ENCODE data around the gene TM9SF2.

The TM9SF2 gene

DNA sequence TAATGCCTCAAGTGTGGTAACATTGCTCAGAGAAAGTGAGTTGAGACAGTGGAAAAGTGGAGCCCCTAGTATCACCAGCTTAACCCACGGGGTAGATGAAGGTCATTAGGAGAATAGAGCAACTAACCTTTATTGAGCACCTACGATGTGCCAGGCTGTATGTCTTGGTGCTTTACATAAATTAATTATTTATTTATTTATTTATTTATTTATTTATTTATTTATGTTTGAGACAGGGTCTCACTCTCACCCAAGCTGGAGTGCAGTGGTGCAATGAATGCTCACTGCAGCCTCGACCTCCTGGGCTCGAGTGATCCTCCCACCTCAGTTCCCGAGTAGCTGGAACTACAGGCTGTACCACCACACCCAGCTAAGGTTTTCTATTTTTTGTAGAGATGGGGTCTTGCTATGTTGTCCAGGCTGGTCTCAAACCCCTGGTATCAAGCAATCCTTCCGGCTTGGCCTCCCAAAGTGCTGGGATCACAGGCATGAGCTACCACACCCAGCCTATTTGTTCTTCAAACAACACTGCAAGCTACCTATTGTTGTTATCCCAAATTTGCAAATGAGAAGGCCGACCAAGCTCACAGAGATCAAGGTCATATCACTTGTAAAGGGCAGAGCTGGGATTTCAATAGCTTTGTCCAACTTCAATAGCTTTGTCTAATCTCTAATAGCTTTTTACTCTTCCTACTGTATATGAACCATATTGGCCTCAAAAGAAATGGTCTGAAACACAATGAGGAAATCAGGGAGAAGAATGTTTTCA lies 79.4 kb downstream of the TM9SF2 start:
- no peak for DNase-seq

DNA sequence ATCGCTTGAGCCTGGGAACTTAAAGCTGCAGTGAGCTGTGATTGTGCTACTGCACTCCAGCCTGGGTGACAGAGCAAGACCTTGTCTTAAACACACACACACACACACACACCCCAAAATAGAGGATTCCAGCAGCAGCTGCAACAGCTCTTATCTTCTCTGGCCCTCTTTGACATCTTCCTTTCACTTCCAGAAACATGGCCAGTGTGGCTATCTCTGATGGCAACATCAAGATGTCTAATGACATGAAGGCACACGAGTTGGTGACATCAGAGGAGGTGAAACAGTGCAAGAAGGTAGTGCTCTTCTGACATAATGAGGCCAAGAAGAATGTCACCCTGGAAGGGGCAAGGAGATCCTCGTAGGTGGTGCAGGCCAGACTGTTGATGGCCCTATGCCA lies 81.2 kb downstream of the TM9SF2 start:
- DNase-seq = no peak

DNA sequence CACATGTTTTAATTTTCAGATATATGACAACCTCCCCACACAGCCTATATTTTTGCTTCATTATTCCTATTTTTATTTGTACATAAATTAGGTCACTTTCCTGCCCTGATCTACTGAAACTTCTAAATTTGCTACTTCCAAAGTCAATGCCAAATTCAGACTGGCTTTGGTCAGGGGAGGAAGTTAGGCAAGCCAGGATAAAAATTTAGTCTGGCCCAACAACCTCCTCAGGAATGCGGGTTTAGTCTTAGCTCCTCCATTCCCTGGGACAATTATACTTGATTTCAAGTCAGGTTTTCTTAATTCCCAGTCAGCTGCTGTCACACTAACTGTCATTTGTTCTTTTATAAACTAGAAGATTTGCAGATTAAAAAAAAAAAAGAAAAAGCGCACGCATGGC lies 84.3 kb downstream of the TM9SF2 start:
- DNase-seq = no peak

DNA sequence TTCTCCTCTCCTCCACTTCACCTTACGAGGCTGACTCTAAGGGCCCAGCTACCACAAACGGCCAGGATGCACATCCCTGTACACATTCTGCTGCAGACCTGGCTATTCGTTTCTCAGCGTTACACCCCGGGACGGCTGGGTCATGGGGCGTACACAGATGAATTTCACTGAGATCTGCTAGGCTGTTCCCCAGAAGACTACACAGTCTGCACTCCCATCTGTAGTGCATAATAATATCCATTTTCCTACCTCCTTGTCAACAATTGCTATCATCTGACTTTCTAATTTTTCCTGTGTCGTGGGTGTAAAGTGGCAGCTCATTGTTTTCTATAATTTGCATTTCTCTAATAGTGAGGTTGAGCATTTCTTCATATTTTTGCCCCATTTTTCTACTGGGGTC lies 85.7 kb downstream of the TM9SF2 start:
- no peak for DNase-seq

DNA sequence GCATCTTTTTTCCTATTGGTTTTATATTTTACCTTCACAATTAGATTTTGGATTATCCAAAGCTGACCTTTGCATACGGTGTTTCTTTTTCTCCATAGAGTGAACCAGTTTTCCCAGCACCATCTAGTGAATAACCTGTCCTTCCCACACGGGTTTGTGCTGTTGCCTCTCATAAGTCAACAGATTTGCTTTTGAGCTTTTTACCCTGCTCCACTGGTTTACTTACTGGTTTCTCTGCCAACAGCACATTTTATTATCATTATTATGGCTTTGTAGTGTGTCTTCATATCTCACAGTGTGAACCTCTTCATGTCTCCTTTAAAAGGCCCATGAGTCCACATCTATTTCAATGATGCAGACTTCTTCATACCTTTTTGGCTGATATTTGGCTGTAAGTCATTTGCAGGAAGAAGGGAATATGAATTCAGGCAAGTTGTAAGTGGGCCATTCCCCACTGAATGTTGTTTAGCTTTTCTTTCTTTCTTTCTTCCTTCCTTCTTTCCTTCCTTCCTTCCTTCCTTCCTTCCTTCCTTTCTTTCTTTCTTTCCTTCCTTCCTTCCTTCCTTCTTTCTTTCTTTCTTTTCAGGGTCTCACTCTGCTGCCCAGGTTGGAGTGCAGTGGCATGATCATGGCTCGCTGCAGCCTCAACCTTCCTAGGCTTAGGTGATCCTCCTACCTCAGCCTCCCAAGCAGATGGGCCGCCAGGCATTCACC lies 86.8 kb downstream of the TM9SF2 start:
- DNase-seq = no peak

DNA sequence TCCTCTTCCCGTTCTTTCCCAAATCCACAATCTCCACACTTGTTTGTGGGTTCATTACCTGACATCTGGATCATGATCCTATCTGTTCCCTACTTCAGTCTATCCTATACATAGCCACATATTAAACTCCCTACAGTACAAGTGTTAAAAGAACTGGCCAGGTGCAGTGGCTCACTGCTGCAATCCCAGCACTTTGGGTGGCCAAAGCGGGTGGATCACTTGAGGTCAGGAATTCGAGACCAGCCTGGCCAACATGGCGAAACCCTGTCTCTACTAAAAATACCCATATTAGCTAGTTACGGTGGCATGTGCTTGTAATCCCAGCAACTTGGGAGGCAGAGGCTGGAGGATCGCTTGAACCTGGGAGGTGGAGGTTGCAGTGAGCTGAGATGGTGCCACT lies 88.3 kb downstream of the TM9SF2 start:
- DNase-seq = no peak

DNA sequence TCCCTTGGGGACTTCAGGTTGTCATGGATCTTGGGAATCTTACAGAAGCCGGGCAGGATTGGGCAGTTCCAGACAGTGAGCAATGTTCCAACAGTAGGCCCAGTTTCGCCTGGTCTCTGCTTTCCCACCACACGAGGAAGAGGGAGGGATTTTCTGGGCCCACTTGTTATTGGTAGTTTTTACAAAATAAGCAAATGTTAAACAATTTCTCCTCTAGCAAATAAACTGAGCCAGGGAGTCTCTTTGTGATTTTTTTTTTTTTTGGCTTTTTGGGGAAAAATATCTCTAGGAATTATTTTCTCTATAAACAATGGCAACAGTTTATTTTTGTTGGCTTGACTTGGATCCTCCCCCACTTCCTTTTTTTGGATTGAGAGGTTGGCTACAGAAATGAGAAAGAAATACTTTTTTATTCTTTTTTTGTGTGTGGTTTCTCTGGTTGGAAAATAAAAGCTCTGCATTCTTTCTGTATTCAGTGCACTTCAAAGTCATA lies 89.3 kb downstream of the TM9SF2 start:
- DNase-seq = no peak

DNA sequence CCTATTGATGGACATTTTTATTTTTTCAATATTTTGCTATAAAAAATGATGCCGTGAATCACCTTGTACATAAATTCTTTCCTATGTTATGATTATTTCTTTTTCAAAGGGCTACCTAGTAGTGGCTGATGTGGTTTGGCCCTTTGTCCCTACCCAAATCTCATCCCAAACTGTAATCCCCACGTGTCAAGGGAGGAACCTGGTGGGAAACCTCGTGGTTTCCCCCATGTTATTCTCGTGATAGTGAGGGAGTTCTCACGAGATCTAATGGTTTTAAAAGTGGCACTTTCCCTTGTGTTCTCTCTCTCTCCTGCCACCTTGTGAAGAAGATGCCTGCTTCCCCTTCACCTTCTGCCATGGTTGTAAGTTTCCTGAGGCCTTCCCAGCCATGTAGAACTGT lies 94.9 kb downstream of the TM9SF2 start:
- no peak for DNase-seq

DNA sequence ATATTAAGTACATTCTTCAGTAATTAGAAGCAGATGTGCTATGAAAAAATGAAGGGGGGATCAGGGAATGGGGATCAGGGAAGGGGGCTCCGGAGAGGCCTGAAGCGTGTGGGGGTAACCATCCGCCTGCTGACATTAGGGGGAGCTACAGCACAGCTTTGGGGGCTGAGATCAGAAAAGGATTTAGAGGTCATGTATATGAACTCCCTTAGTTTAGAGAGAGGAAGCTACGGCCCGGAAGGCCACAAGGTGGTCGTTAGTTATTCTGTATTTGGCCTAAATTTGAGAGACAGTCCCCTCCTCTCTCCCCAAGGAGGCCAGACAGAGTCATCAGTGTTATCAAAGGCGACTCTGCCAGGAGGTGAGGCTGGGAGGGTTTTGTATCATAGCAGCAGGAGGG lies 99.0 kb downstream of the TM9SF2 start:
- DNase-seq = no peak

DNA sequence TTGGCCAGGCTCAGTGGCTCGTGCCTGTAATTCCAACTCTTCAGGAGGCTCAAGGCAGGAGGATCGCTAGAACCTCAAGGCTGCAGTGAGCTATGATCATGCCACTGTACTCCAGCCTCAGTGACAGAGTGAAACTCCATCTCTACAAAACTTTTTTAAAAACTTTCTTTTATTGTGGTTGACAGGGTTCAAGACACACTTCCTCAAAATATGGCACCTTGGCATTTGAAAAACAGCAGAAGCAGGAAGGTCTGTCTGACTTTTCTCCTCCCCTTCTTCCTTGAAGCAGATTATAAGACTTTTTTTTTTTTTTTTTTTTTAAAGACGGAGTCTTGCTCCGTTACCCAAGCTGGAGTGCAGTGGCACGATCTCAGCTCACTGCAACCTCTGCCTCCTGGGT lies 100.3 kb downstream of the TM9SF2 start:
- DNase-seq = no peak

DNA sequence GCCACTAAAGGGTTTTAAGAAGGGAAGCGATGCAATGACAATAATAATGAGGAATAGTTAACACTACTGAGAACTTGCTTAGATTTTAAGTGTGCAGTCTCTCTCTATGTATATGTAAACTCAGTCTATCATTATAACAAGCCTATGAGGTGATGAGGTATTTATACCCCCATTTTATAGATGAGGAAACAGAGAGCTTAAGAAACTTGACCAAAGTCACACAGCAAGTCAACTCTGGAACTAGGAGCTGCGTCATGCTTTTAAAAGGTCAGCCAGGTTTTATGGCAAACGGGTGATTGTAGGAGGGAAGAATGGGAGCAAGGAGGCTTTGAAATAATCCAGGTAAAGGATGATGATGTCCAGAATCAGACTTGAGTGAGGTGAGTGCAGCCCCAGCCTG lies 103.4 kb downstream of the TM9SF2 start:
- DNase-seq = no peak

DNA sequence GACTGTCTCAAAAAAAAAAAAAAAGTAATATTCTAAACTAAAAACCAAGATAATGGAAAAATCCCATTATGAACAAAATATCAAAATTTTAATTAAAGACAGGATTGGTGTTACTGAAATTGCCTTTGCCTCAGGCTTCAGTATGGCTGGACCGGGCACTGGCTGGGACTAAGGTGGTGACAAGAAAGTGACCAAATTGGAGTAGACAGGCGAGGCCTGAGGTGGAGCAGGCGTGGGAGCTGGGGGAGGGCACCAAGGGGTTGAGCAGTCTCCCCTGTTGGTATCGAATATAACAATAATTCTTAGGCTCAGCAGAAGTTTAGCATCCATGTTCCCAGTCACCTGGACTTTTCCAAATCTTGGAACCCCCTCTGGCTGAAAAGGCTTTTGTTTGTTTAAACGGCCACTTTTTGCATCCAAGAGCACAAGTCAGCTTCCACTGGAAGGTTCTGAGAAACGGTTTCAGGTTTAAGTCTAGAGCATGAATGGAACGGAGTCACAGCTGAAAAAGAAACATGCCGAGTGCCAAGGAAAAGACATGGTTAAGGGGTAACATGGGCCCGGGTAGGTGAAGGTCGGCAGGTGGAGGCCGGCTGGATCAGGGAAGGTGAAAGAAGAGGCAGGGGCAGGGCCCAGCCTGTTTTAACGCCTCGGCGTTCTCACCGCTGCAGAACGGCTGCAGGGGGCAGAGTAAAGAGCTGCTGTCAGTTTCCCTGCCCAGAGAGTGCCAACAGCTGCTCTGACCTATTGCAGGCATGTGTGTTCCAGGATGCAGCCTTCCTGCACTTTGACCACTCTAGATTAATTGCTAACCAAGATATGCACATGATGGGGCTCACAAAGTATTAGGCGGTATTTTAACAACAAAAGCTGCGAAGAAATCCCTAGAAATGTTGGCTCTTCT lies 104.4 kb downstream of the TM9SF2 start:
- DNase-seq = peak; percentile 45

DNA sequence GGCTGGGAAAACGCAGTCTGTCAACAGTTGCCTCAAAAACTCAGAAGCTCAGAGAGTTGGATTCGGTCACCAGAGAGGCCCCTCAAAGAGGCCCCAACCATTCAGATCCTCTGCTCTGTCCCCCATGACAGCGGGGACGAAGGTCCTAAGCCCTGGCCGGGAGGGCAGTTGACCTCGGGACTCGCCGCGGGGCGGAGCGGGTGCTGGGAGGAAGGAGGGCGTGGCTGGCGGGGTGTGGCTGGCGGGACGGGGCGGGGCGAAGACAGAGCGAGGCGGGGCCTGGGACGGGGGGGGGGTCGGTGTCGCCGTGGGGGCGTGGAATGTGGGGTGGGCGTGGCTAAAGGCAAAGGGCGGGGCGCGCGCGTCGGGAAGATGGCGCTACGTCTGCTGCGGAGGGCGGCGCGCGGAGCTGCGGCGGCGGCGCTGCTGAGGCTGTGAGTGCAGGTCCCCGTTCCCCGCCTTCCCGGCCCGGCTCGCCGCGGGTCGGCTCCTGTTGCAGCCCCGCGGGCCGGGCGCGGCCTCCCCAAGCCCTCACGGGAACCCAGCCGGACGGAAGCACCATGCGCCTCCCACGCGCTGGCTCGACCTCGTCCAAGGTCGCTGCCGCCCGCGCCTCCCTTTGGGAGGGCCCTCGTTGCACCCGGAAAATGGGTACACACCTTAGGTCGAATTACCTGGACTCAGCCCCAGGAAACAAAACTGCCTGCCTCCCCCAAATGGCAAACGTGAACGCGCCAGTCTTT lies 105.2 kb downstream of the TM9SF2 start, which contains the start of gene CLYBL:
CLYBL (plus strand) TSS at position 367 of the 743 bp plus-strand sequence.
- peak; percentile 53 for DNase-seq

DNA sequence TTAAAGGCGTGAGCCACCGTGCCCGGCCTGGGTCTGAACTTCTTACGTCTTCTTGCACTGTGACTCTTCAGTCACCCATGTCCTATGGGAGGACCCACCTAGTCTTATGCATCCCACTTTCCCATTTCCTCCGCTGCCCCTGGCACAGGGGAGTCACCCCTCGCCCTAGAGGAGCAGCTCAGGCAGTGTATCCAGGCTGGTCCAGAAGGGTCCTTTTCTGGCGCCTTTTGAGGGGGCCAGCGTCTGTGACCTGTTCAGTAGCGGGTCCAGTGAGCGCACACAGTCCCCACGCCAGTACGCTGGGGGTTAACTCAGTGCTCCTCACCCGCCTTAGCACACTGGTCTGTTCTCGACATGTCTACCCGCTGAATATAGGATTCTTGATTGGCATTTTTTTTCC lies 107.1 kb downstream of the TM9SF2 start:
- no peak for DNase-seq

DNA sequence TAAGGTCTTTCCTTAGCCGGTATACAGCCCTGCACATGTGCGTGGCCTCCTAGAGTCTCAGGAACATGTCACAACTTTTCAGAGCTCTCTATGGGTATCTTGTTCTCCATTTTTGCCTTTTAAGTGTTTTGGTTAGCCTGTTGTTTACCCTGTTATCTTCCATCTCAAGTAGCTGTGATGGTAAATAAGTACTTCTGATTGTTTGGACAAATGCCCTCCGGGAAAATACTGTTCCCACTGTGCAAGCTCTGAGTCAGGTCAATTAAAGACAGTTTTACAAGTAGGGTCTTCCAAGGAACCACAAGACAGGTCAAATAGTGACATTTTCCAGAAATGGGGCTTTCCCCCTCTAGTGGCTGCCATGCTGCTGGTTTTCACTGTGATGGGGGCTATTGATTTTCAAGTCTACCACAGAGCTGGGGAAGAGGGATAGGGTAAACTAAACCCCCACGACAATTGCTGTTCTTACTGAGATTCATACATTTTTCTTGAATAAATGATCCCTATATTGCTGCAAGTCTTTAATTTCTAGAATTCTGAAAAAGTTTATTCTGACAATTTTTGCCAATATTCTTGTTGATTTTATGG lies 109.5 kb downstream of the TM9SF2 start:
- DNase-seq = no peak

Data from kidney glomerular epithelial cell (primary cell).